Measurements from ENCODE around the gene EEFSEC. TPM values are rescaled to one million over a fixed set of nuclear protein-coding genes. Genes with fewer than 3 reads are reported as not detected.

EEFSEC gene
- total and polyA plus RNA-seq, 2 of the 4 experiments (the other 2 are of a cell fraction) = 4.5 to 9.3 TPM

GRCh38 chr3:128207951-128208350, 54.7 kb downstream of the EEFSEC start:
- Histone ChIP-seq H3K27me3 (ENCODE audit: control insufficient read depth, insufficient read depth, low read length) (no peaks in the 10 kb centered on the region; the same call in 1 of the 2 replicates), H3K9ac (ENCODE audit: low read depth, low read length) (no peak overlapping the region), H2AK5ac (ENCODE audit: low read depth, low read length) (no peak overlapping the region), H3K23ac (ENCODE audit: low read depth, low read length) (no peak overlapping the region), H2BK15ac (ENCODE audit: low read depth, low read length) (no peak overlapping the region), H2AFZ (replicated peaks; ENCODE audit: low read length, poor library complexity) (no peak overlapping the region), H3K4me3 (ENCODE audit: insufficient read depth, low read depth, low read length) (no peak overlapping the region), H3K79me1 (ENCODE audit: low read depth in 1 of 2, low read length in 2 of 2) (peaks cover 4 to 9% of the 10 kb centered on the region in 2 experiments; a peak in 2 of 4 replicates), H3K9me1 (ENCODE audit: insufficient read depth, low read length) (peaks cover 6% of the 10 kb centered on the region; the same call in 1 of the 2 replicates), H3K36me3 (ENCODE audit: control insufficient read depth, insufficient read depth, low read length) (no peaks in the 10 kb centered on the region), H4K20me1 (ENCODE audit: insufficient read depth, low read length) (no peaks in the 10 kb centered on the region), H3K27ac (ENCODE audit: insufficient read depth, low read length) (no peak overlapping the region), H2AK9ac (replicated peaks; ENCODE audit: low read depth, low read length, poor library complexity) (no peak overlapping the region), H2BK20ac (ENCODE audit: low read depth, low read length) (no peak overlapping the region), H3K56ac (ENCODE audit: extremely low read depth, insufficient read depth, low read length) (no peak overlapping the region), H4K91ac (ENCODE audit: insufficient read depth, low read depth, low read length) (no peak overlapping the region), H3K4me1 (ENCODE audit: control insufficient read depth, insufficient read depth, low read length) (peaks cover 2% of the 10 kb centered on the region; the same call in 1 of the 2 replicates), H3K4me2 (ENCODE audit: low read depth, low read length) (no peak overlapping the region), H2BK120ac (ENCODE audit: low read depth, low read length) (no peak overlapping the region), H3K18ac (ENCODE audit: low read depth, low read length) (no peak overlapping the region), H3K4ac (ENCODE audit: low read depth, low read length) (no peak overlapping the region), H3K14ac (replicated peaks; ENCODE audit: low read depth, low read length) (no peak overlapping the region), H3K9me3 (ENCODE audit: control insufficient read depth, insufficient read depth, low read length) (no peaks in the 10 kb centered on the region), H4K8ac (ENCODE audit: low read depth in 2 of 2, low read length in 2 of 2) (no peak overlapping the region), H4K5ac (ENCODE audit: low read depth, low read length) (no peak overlapping the region), H2BK5ac (ENCODE audit: low read depth, low read length, poor library complexity, severe bottlenecking) (no peak overlapping the region)
- dilution Hi-C loops (cut with HindIII; ENCODE audit: low sequenced_read_pairs, unreplicated experiment) = no loop called here
- no TSS peak for BruUV-seq (replicated peaks)
- in situ Hi-C loops (cut with MboI; ENCODE audit: low sequenced_read_pairs) = no loop called here
- intact Hi-C loops (cut with micrococcal nuclease) = no loop called here
- no peak for TF ChIP-seq MXI1 (IDR thresholded peaks at IDR 0.05; ENCODE audit: borderline replicate concordance, low read depth, low read length)
- no peak for TF ChIP-seq RAD21 (IDR thresholded peaks at IDR 0.05; ENCODE audit: low read length)
- TF ChIP-seq NFE2L2 (IDR thresholded peaks at IDR 0.05; ENCODE audit: low read depth, low read length) = no peak
- no peak for TF ChIP-seq ELK1 (IDR thresholded peaks at IDR 0.05; ENCODE audit: borderline replicate concordance, low read depth, low read length)
- TF ChIP-seq SMC3 (IDR thresholded peaks at IDR 0.05; ENCODE audit: low read depth, low read length) = no peak
- TF ChIP-seq CHD1 (IDR thresholded peaks at IDR 0.05; ENCODE audit: low read depth, low read length) = no peak
- TF ChIP-seq, protein P1, sequence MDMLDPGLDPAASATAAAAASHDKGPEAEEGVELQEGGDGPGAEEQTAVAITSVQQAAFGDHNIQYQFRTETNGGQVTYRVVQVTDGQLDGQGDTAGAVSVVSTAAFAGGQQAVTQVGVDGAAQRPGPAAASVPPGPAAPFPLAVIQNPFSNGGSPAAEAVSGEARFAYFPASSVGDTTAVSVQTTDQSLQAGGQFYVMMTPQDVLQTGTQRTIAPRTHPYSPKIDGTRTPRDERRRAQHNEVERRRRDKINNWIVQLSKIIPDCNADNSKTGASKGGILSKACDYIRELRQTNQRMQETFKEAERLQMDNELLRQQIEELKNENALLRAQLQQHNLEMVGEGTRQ (IDR thresholded peaks at IDR 0.05; ENCODE audit: low read depth, low read length) = no peak
- TF ChIP-seq MAFK (IDR thresholded peaks at IDR 0.05; ENCODE audit: low read depth, low read length) = no peak
- no peak for TF ChIP-seq POLR2A (IDR thresholded peaks at IDR 0.05; ENCODE audit: low read depth, low read length)
- no peak for TF ChIP-seq RCOR1 (IDR thresholded peaks at IDR 0.05; ENCODE audit: insufficient replicate concordance, low read length)
- TF ChIP-seq MAZ (IDR thresholded peaks at IDR 0.05; ENCODE audit: borderline replicate concordance, low read depth, low read length) = no peak
- CTCF ChIA-PET = interaction anchor here (0.6 kb wide), 1 partner anchor 65 kb away, joined by 3 read pairs; no protein-coding TSS in a partner anchor
- no CpG with 5 or more reads among the region's 7 CpGs for WGBS, 2 experiments (ENCODE audit: extremely low coverage in 2 of 2, insufficient read length in 1 of 2)
- DNase-seq = no peak
- ATAC-seq (ENCODE audit: low read depth) = no peak
- POLR2A ChIA-PET (ENCODE audit: unreplicated experiment) = no interaction called here
